ENCODE results near the gene COL23A1.

Gene COL23A1

DNA sequence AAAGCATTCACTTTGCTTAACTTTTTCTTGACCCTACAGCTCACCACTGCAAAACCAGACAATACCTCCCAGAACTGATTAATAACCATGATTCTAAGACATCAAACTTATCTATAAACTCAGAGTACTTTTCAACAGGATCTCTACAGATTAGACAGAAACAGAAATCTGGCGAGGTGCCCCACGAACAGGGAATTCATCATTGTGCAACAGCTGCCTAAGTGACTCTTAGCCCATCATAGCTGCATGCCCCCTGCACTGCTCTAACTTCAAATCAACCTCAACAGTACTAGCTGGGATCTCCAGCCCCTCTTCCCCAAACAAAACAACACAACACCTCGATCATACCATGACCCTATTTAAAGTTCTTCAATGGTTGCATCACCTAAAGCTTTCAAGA is 16.1 kb upstream of the COL23A1 start:
- Histone ChIP-seq H3K4me2 (ENCODE audit: low read length) (no peak overlapping the region), H3K27ac (ENCODE audit: low read length) (no peak overlapping the region), H2AFZ (ENCODE audit: low read depth, low read length) (no peak overlapping the region), H3K79me2 (ENCODE audit: low read length) (peaks cover 2% of the 10 kb centered on the region; the same call in 1 of the 2 replicates), H3K27me3 (ENCODE audit: low read depth, low read length) (no peaks in the 10 kb centered on the region), H3K9ac (ENCODE audit: low read length) (no peak overlapping the region), H3K4me3 (ENCODE audit: low read length) (no peak overlapping the region), H3K36me3 (replicated peaks; ENCODE audit: low read depth, low read length) (peaks cover 71% of the 10 kb centered on the region), H3K9me3 (ENCODE audit: insufficient read depth, low read length) (no peaks in the 10 kb centered on the region), H3K4me1 (ENCODE audit: low read length) (no peaks in the 10 kb centered on the region), H4K20me1 (ENCODE audit: insufficient read depth, low read length) (no peaks in the 10 kb centered on the region)
- TF ChIP-seq EZH2phosphoT487 (IDR thresholded peaks at IDR 0.05; ENCODE audit: low read depth), result no peak
- TF ChIP-seq, protein P1, sequence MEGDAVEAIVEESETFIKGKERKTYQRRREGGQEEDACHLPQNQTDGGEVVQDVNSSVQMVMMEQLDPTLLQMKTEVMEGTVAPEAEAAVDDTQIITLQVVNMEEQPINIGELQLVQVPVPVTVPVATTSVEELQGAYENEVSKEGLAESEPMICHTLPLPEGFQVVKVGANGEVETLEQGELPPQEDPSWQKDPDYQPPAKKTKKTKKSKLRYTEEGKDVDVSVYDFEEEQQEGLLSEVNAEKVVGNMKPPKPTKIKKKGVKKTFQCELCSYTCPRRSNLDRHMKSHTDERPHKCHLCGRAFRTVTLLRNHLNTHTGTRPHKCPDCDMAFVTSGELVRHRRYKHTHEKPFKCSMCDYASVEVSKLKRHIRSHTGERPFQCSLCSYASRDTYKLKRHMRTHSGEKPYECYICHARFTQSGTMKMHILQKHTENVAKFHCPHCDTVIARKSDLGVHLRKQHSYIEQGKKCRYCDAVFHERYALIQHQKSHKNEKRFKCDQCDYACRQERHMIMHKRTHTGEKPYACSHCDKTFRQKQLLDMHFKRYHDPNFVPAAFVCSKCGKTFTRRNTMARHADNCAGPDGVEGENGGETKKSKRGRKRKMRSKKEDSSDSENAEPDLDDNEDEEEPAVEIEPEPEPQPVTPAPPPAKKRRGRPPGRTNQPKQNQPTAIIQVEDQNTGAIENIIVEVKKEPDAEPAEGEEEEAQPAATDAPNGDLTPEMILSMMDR (IDR thresholded peaks at IDR 0.05; ENCODE audit: low read depth, low read length), result no peak

DNA sequence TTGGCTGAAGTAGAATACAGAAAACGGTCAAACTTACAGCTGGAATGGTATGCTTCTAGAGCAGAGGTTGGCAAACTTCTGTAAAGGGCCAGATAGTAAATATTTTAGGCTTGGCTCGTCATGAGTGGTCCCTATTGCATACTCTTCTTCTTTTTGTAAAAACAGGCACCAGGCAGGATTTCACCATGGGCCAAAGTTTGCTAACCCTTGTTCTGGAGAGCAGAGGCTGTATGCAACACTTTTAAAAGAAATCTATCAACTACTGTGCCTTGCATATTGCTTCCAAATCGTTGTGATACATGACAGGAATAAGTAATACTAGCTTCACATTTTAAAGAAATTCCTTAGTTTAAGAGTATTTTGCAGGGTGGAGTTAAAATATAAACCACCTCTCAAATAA is 15.6 kb upstream of the COL23A1 start:
- Histone ChIP-seq H2AFZ (ENCODE audit: low read depth, low read length) (no peak overlapping the region), H3K36me3 (replicated peaks; ENCODE audit: low read depth, low read length) (peaks cover 71% of the 10 kb centered on the region), H3K4me3 (ENCODE audit: low read length) (no peak overlapping the region), H3K4me2 (ENCODE audit: low read length) (no peak overlapping the region), H3K79me2 (ENCODE audit: low read length) (peaks cover 2% of the 10 kb centered on the region; the same call in 1 of the 2 replicates), H3K9ac (ENCODE audit: low read length) (no peak overlapping the region), H3K4me1 (ENCODE audit: low read length) (no peaks in the 10 kb centered on the region), H3K27ac (ENCODE audit: low read length) (no peak overlapping the region), H4K20me1 (ENCODE audit: insufficient read depth, low read length) (no peaks in the 10 kb centered on the region), H3K27me3 (ENCODE audit: low read depth, low read length) (no peaks in the 10 kb centered on the region), H3K9me3 (ENCODE audit: insufficient read depth, low read length) (no peaks in the 10 kb centered on the region)
- TF ChIP-seq EZH2phosphoT487 (IDR thresholded peaks at IDR 0.05; ENCODE audit: low read depth), result no peak
- TF ChIP-seq, protein P1 (IDR thresholded peaks at IDR 0.05; ENCODE audit: low read depth, low read length), result no peak

DNA sequence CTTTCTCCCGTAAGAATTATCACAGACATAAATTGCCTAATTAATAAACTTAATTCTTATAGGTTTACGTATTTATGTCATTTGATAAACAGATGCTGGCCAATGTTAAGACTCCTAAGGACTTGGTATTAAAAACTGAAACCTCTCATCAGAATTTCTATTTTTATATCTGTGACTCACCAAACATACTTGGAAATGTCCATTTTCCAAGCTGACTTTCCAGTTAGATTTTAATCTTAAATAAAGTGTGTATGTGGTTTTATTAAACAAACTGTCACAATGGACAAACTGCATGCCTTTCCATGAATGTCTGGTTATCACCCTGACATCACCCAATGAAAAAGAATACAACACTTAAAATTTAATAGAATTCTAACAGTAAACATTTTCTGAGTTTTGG is 12.6 kb upstream of the COL23A1 start:
- H4K20me1 ChIP-seq (ENCODE audit: insufficient read depth, low read length), result no peaks in the 10 kb centered on the region
- peaks cover 82% of the 10 kb centered on the region for H3K36me3 ChIP-seq (replicated peaks; ENCODE audit: low read depth, low read length)
- H3K27me3 ChIP-seq (ENCODE audit: low read depth, low read length), result no peaks in the 10 kb centered on the region
- H3K4me3 ChIP-seq (ENCODE audit: low read length), result no peak overlapping the region
- H3K4me2 ChIP-seq (ENCODE audit: low read length), result no peak overlapping the region
- TF ChIP-seq EZH2phosphoT487 (IDR thresholded peaks at IDR 0.05; ENCODE audit: low read depth), result no peak
- TF ChIP-seq, protein P1 (IDR thresholded peaks at IDR 0.05; ENCODE audit: low read depth, low read length), result no peak
- no peaks in the 10 kb centered on the region for H3K79me2 ChIP-seq (ENCODE audit: low read length)
- H3K27ac ChIP-seq (ENCODE audit: low read length), result no peak overlapping the region
- 0 out of 2 replicates have a peak, but pooled peaks cover 3% of the 10 kb centered on the region for H3K9me3 ChIP-seq (ENCODE audit: insufficient read depth, low read length)
- no peak overlapping the region for H3K9ac ChIP-seq (ENCODE audit: low read length)
- no peak overlapping the region for H2AFZ ChIP-seq (ENCODE audit: low read depth, low read length)
- H3K4me1 ChIP-seq (ENCODE audit: low read length), result no peaks in the 10 kb centered on the region

DNA sequence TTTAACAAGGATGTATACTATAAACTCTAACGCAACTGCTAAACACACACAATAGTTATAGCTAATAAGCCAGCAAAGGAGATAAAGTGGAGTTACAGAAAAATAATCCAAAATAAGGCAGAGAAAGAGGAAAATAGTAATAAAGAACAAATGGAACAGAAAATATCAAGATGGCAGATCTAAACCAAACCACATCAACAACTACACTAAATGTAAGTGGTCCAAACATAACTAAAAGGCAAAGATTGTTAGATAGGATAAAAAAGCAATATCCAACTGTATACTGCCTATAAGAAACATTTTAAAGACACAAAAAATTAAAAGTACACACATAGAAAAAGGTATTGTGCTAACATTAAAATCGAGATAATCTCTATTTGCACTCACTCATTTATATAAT is 5.6 kb upstream of the COL23A1 start:
- no peak overlapping the region for H3K27ac ChIP-seq (ENCODE audit: low read length)
- H3K4me1 ChIP-seq (ENCODE audit: low read length), result no peaks in the 10 kb centered on the region
- TF ChIP-seq EZH2phosphoT487 (IDR thresholded peaks at IDR 0.05; ENCODE audit: low read depth), result no peak
- TF ChIP-seq, protein P1 (IDR thresholded peaks at IDR 0.05; ENCODE audit: low read depth, low read length), result no peak
- H2AFZ ChIP-seq (ENCODE audit: low read depth, low read length), result no peak overlapping the region
- no peak overlapping the region for H3K9ac ChIP-seq (ENCODE audit: low read length)
- H3K79me2 ChIP-seq (ENCODE audit: low read length), result no peaks in the 10 kb centered on the region
- H4K20me1 ChIP-seq (ENCODE audit: insufficient read depth, low read length), result no peaks in the 10 kb centered on the region
- H3K36me3 ChIP-seq (replicated peaks; ENCODE audit: low read depth, low read length), result peaks cover 76% of the 10 kb centered on the region
- no peak overlapping the region for H3K4me2 ChIP-seq (ENCODE audit: low read length)
- H3K4me3 ChIP-seq (ENCODE audit: low read length), result no peak overlapping the region
- peaks cover 21% of the 10 kb centered on the region; the same call in 1 of the 2 replicates for H3K9me3 ChIP-seq (ENCODE audit: insufficient read depth, low read length)
- H3K27me3 ChIP-seq (ENCODE audit: low read depth, low read length), result no peaks in the 10 kb centered on the region

Data from OCI-LY3 (cell line).